ENCODE measurements around the gene ZFPL1. TPM values are rescaled to one million over a fixed set of nuclear protein-coding genes. Genes with fewer than 3 reads are reported as not detected.

Gene ZFPL1
- total RNA-seq, 1 experiment from 2014 or later: 50.8 TPM

- Mint-ChIP-seq H3K36me3 (ENCODE audit: insufficient read depth, unreplicated experiment) (peaks cover 32% of the 10 kb centered on the region), H3K27ac (ENCODE audit: low read depth, unreplicated experiment) (no peak overlapping the region), H3K4me1 (ENCODE audit: insufficient read depth, unreplicated experiment) (peaks cover 6% of the 10 kb centered on the region), H3K27me3 (ENCODE audit: insufficient read depth, unreplicated experiment) (no peaks in the 10 kb centered on the region), H3K9me3 (ENCODE audit: unreplicated experiment) (no peaks in the 10 kb centered on the region), H3K4me3 (ENCODE audit: unreplicated experiment) (no peak overlapping the region)
- no TSS peak for BruUV-seq (replicated peaks)
- intact Hi-C loops (cut with micrococcal nuclease): no loop called here
- TF ChIP-seq CTCF (IDR thresholded peaks at IDR 0.05; ENCODE audit: unreplicated experiment): no peak
- CTCF ChIA-PET: interaction anchor here (0.7 to 1.1 kb wide), 4 partner anchors 9 to 207 kb away, joined by 3 to 4 read pairs (median 4); no protein-coding TSS in a partner anchor
- DNase-seq (ENCODE audit: unreplicated experiment): no peak
- POLR2A ChIA-PET: interaction anchor here (0.8 to 5.8 kb wide), 3 partner anchors 9 to 13 kb away, joined by 3 to 63 read pairs (median 5); partner anchors contain the start of genes VPS51 and ZNHIT2
Measured at GRCh38 chr11:65107751-65108468, 23.9 kb downstream of the ZFPL1 start.

DNA sequence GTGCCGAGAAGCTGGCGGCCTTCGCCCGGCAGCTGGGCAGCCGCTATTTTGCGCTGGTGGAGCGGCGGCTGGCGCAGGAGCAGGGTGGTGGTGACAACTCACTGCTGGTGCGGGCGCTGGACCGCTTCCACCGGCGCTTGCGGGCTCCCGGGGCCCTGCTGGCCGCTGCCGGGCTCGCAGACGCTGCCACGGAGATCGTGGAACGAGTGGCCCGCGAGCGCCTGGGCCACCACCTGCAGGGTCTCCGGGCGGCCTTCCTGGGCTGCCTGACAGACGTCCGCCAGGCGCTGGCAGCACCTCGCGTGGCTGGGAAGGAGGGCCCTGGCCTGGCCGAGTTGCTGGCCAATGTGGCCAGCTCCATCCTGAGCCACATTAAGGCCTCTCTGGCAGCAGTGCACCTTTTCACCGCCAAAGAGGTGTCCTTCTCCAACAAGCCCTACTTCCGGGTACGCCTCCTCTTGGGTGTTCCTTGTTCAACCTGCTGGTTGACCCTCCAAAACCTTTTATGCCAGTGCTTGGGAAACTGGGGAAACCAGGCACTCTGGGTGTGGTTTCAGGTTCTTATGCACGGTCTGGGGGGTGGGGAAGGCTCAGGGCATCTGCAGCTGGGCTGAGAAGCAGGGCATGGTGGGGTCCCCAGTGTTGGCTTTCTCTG lies 24.6 kb downstream of the ZFPL1 start:
- BruUV-seq (replicated peaks): no TSS peak

DNA sequence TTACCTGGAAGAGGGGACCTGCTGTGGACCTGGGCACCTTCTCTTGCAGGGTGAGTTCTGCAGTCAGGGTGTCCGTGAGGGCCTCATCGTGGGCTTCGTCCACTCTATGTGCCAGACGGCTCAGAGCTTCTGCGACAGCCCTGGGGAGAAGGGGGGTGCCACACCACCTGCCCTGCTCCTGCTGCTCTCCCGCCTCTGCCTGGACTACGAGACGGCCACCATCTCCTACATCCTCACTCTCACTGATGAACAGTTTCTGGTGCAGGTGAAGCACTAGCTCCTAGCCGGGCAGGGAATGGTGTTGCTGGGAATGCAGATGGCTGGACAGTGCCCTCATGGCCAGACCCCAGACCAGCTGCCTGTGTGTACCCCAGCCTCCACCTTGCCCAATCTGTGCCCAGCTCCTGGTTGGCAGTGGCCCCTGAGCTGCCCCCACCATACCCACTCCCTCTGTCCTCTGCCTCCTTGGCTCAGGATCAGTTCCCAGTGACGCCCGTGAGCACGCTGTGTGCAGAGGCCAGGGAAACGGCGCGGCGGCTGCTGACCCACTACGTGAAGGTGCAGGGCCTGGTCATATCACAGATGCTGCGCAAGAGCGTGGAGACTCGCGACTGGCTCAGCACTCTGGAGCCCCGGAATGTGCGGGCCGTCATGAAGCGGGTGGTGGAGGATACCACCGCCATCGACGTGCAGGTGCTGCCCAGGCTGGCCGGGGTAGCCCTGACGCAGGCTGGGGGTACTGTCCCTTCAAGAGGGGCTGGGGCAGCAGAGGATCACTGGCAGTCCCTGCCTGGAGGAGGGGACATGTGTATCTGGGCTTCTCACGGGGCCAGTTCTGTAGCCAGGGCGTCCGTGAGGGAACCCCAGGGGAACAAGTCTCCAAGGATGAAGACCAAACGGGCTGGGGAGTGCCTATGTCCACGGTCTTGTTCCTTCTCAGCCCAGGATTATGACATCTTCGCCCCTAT lies 25.5 kb downstream of the ZFPL1 start:
- intact Hi-C loops (cut with micrococcal nuclease): loop anchor here (2.0 to 10.0 kb wide), 2 partner anchors 145 to 195 kb away; partner anchors contain the start of gene ATG2A
- CTCF ChIA-PET: interaction anchor here (0.5 to 5.1 kb wide), 20 partner anchors 10 to 1287 kb away, joined by 3 to 94 read pairs (median 3); partner anchors contain the start of genes ARL2, FAU, MRPL49 and POLA2
- POLR2A ChIA-PET: interaction anchor here (0.9 to 5.8 kb wide), 10 partner anchors 7 to 387 kb away, joined by 3 to 63 read pairs (median 4); partner anchors contain the start of genes CAPN1, FAU, MRPL49 and POLA2
- no TSS peak for BruUV-seq (replicated peaks)
- Mint-ChIP-seq H3K27me3 (ENCODE audit: insufficient read depth, unreplicated experiment) (no peaks in the 10 kb centered on the region), H3K27ac (ENCODE audit: low read depth, unreplicated experiment) (no peak overlapping the region), H3K4me3 (ENCODE audit: unreplicated experiment) (no peak overlapping the region), H3K9me3 (ENCODE audit: unreplicated experiment) (no peaks in the 10 kb centered on the region), H3K4me1 (ENCODE audit: insufficient read depth, unreplicated experiment) (peaks cover 11% of the 10 kb centered on the region), H3K36me3 (ENCODE audit: insufficient read depth, unreplicated experiment) (peaks cover 21% of the 10 kb centered on the region)
- no peak for DNase-seq (ENCODE audit: unreplicated experiment)
- TF ChIP-seq CTCF (IDR thresholded peaks at IDR 0.05; ENCODE audit: unreplicated experiment): no peak

More for the DNA sequence above, 24.6 kb downstream of the ZFPL1 start:
- Mint-ChIP-seq H3K4me3 (ENCODE audit: unreplicated experiment) (no peak overlapping the region), H3K27ac (ENCODE audit: low read depth, unreplicated experiment) (no peak overlapping the region), H3K9me3 (ENCODE audit: unreplicated experiment) (no peaks in the 10 kb centered on the region), H3K27me3 (ENCODE audit: insufficient read depth, unreplicated experiment) (no peaks in the 10 kb centered on the region), H3K36me3 (ENCODE audit: insufficient read depth, unreplicated experiment) (peaks cover 26% of the 10 kb centered on the region), H3K4me1 (ENCODE audit: insufficient read depth, unreplicated experiment) (peaks cover 11% of the 10 kb centered on the region)
- no peak for DNase-seq (ENCODE audit: unreplicated experiment)
- TF ChIP-seq CTCF (IDR thresholded peaks at IDR 0.05; ENCODE audit: unreplicated experiment): no peak
- intact Hi-C loops (cut with micrococcal nuclease): no loop called here
- ChIA-PET POLR2A (interaction anchor here (0.8 to 5.8 kb wide), 4 partner anchors 9 to 388 kb away, joined by 3 to 63 read pairs (median 4); partner anchors contain the start of genes VPS51 and ZNHIT2), CTCF (interaction anchor here (0.6 to 1.3 kb wide), 5 partner anchors 9 to 386 kb away, joined by 3 to 5 read pairs (median 3); no protein-coding TSS in a partner anchor)

Measured in MCF 10A (cell line).